Measurements from ENCODE around the gene COMTD1. TPM values are rescaled to one million over a fixed set of nuclear protein-coding genes. Genes with fewer than 3 reads are reported as not detected.
A peak's percentile ranks its signal among the peaks of the same experiment; 100 is the strongest.

Gene COMTD1
- total and polyA plus RNA-seq, 2 of the 4 experiments (the other 2 are of a cell fraction) = 1.6 to 6.4 TPM

GRCh38 chr10:75209086-75209920, 26.5 kb downstream of the COMTD1 start:
- peaks cover 8% of the 10 kb centered on the region for H3K36me3 ChIP-seq (ENCODE audit: control insufficient read depth, insufficient read depth, low read length)
- ATAC-seq (ENCODE audit: low read depth) (no peak), DNase-seq (no peak)
- peak overlapping the region; percentile 97 for H2AFZ ChIP-seq (replicated peaks; ENCODE audit: low read length, poor library complexity)
- H4K91ac ChIP-seq (ENCODE audit: insufficient read depth, low read depth, low read length) = peak overlapping the region; percentile 95
- H4K20me1 ChIP-seq (ENCODE audit: insufficient read depth, low read length) = peaks cover 12% of the 10 kb centered on the region
- H3K56ac ChIP-seq (ENCODE audit: extremely low read depth, insufficient read depth, low read length) = peak overlapping the region; percentile 98; the same call in 1 of the 2 replicates
- WGBS, 2 experiments (ENCODE audit: extremely low coverage in 2 of 2, insufficient read length in 1 of 2) = 89% methylated on average over 3 of the region's 16 CpGs; no CpG with 5 or more reads in 1 of the 2 experiments
- H2BK20ac ChIP-seq (ENCODE audit: low read depth, low read length) = 0 out of 2 replicates have a peak overlapping the region, but pooled peaks have one; percentile 30
- peak overlapping the region; percentile 99 for H2AK5ac ChIP-seq (ENCODE audit: low read depth, low read length)
- H3K18ac ChIP-seq (ENCODE audit: low read depth, low read length) = peak overlapping the region; percentile 69
- peak overlapping the region; percentile 100 for H3K14ac ChIP-seq (replicated peaks; ENCODE audit: low read depth, low read length)
- peak overlapping the region; percentile 99 for H3K23ac ChIP-seq (ENCODE audit: low read depth, low read length)
- no peaks in the 10 kb centered on the region for H3K9me3 ChIP-seq (ENCODE audit: control insufficient read depth, insufficient read depth, low read length)
- H2BK5ac ChIP-seq (ENCODE audit: low read depth, low read length, poor library complexity, severe bottlenecking) = peak overlapping the region; percentile 91
- no peaks in the 10 kb centered on the region for H3K27me3 ChIP-seq (ENCODE audit: control insufficient read depth, insufficient read depth, low read length)
- CTCF ChIA-PET = no interaction called here
- TF ChIP-seq RCOR1 (IDR thresholded peaks at IDR 0.05; ENCODE audit: insufficient replicate concordance, low read length) (no peak), USF2 (IDR thresholded peaks at IDR 0.05; ENCODE audit: low read depth, low read length) (no peak), RFX5 (IDR thresholded peaks at IDR 0.05; ENCODE audit: low read depth, low read length) (no peak), POLR2A (IDR thresholded peaks at IDR 0.05; ENCODE audit: low read depth, low read length) (no peak), CHD1 (IDR thresholded peaks at IDR 0.05; ENCODE audit: low read depth, low read length) (no peak), BHLHE40 (IDR thresholded peaks at IDR 0.05; ENCODE audit: low read depth, low read length) (no peak), RAD21 (IDR thresholded peaks at IDR 0.05; ENCODE audit: low read length) (no peak), SMC3 (IDR thresholded peaks at IDR 0.05; ENCODE audit: low read depth, low read length) (no peak), CEBPB (IDR thresholded peaks at IDR 0.05; ENCODE audit: low read depth, low read length) (no peak), NFE2L2 (IDR thresholded peaks at IDR 0.05; ENCODE audit: low read depth, low read length) (no peak), FOS (IDR thresholded peaks at IDR 0.05; ENCODE audit: low read depth, low read length) (no peak), CTCF (conservative IDR thresholded peaks at IDR 0.05; ENCODE audit: low read depth, low read length) (no peak), MAZ (IDR thresholded peaks at IDR 0.05; ENCODE audit: borderline replicate concordance, low read depth, low read length) (no peak)
- peak overlapping the region; percentile 71; the same call in 1 of the 2 replicates for H3K4me3 ChIP-seq (ENCODE audit: insufficient read depth, low read depth, low read length)
- H2AK9ac ChIP-seq (replicated peaks; ENCODE audit: low read depth, low read length, poor library complexity) = peak overlapping the region; percentile 100
- H3K4me2 ChIP-seq (ENCODE audit: low read depth, low read length) = peak overlapping the region; percentile 89
- dilution Hi-C loops (cut with HindIII; ENCODE audit: low sequenced_read_pairs, unreplicated experiment) = no loop called here
- H3K27ac ChIP-seq (ENCODE audit: insufficient read depth, low read length) = peak overlapping the region; percentile 93
- H3K79me1 ChIP-seq (ENCODE audit: low read depth in 1 of 2, low read length in 2 of 2) = peaks cover 0 to 14% of the 10 kb centered on the region in 2 experiments; a peak in 2 of 4 replicates
- H3K4ac ChIP-seq (ENCODE audit: low read depth, low read length) = peak overlapping the region; percentile 99
- in situ Hi-C loops (cut with MboI; ENCODE audit: low sequenced_read_pairs) = no loop called here
- H2BK15ac ChIP-seq (ENCODE audit: low read depth, low read length) = peak overlapping the region; percentile 94; the same call in 2 of the 3 replicates
- no TSS peak for BruUV-seq (replicated peaks)
- peaks cover 9% of the 10 kb centered on the region for H3K9me1 ChIP-seq (ENCODE audit: insufficient read depth, low read length)
- peak overlapping the region; percentile 98 to 99 for H4K8ac ChIP-seq (ENCODE audit: low read depth in 2 of 2, low read length in 2 of 2)
- intact Hi-C loops (cut with micrococcal nuclease) = no loop called here
- H3K9ac ChIP-seq (ENCODE audit: low read depth, low read length) = peak overlapping the region; percentile 89
- POLR2A ChIA-PET (ENCODE audit: unreplicated experiment) = no interaction called here
- peaks cover 12% of the 10 kb centered on the region for H3K4me1 ChIP-seq (ENCODE audit: control insufficient read depth, insufficient read depth, low read length)
- peak overlapping the region; percentile 93 for H4K5ac ChIP-seq (ENCODE audit: low read depth, low read length)
- H2BK120ac ChIP-seq (ENCODE audit: low read depth, low read length) = peak overlapping the region; percentile 93; the same call in 1 of the 2 replicates

All from IMR-90 (cell line).